ENCODE measurements around the gene OSBP2. TPM values are rescaled to one million over a fixed set of nuclear protein-coding genes. Genes with fewer than 3 reads are reported as not detected.

The OSBP2 gene
- total and polyA plus RNA-seq, 12 donors, result 0.84 to 20.1 (median 13.2) TPM

DNA sequence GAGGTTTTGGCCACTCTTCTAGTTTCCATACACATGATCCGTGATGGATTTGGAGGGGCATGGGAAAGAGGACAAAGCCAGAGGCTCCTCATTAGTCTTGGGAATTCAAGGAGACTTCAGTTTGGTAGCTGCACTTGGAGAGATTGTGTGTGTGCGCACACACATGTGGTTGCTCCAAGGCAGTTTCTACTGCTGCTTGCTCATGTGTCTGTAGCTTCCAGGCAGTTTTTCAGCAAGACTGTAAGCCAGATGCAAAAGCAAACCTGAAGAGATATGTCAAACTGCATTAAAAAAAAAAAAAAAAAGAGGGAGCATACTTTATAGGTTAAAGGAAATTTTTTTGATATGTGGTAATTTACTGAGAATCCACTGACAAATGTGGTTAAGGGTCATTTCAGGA is 95.7 kb downstream of the OSBP2 start:
- Histone ChIP-seq H3K27ac (no peak overlapping the region), H3K36me3 (no peaks in the 10 kb centered on the region), H3K4me3 (no peak overlapping the region), H3K4me1 (no peaks in the 10 kb centered on the region), H3K27me3 (no peaks in the 10 kb centered on the region), H3K9me3 (peaks cover 0 to 16% (median 0%) of the 10 kb centered on the region in 11 donors)
- DNase-seq (no peak), ATAC-seq (no peak)
- TF ChIP-seq, protein P1, sequence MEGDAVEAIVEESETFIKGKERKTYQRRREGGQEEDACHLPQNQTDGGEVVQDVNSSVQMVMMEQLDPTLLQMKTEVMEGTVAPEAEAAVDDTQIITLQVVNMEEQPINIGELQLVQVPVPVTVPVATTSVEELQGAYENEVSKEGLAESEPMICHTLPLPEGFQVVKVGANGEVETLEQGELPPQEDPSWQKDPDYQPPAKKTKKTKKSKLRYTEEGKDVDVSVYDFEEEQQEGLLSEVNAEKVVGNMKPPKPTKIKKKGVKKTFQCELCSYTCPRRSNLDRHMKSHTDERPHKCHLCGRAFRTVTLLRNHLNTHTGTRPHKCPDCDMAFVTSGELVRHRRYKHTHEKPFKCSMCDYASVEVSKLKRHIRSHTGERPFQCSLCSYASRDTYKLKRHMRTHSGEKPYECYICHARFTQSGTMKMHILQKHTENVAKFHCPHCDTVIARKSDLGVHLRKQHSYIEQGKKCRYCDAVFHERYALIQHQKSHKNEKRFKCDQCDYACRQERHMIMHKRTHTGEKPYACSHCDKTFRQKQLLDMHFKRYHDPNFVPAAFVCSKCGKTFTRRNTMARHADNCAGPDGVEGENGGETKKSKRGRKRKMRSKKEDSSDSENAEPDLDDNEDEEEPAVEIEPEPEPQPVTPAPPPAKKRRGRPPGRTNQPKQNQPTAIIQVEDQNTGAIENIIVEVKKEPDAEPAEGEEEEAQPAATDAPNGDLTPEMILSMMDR (IDR thresholded peaks at IDR 0.05), result no peak
- intact Hi-C loops (cut with DNase I), result no loop called here
- 80% methylated on average over 2 of the region's 2 CpGs for WGBS, 2 donors

- intact Hi-C loops (cut with DNase I), result no loop called here
- ATAC-seq, result no peak
These were observed 97.8 kb downstream of the OSBP2 start for GRCh38 chr22:30792456-30792855.

GRCh38 chr22:30795118-30795517 is 100.4 kb downstream of the OSBP2 start:
- Histone ChIP-seq H3K27me3 (peaks cover 0 to 11% (median 1%) of the 10 kb centered on the region in 7 donors), H3K4me1 (no peaks in the 10 kb centered on the region), H3K36me3 (no peaks in the 10 kb centered on the region), H3K9me3 (peaks cover 0 to 16% (median 0%) of the 10 kb centered on the region in 11 donors), H3K4me3 (no peak overlapping the region), H3K27ac (no peak overlapping the region)
- TF ChIP-seq, protein P1 (IDR thresholded peaks at IDR 0.05), result no peak
- ATAC-seq (no peak), DNase-seq (no peak)
- intact Hi-C loops (cut with DNase I), result no loop called here
- WGBS, 2 donors, result 69 to 73% methylated on average over 2 of the region's 2 CpGs

More at GRCh38 chr22:30792456-30792855, 97.8 kb downstream of the OSBP2 start:
- no peaks in the 10 kb centered on the region for H3K4me1 ChIP-seq
- H3K9me3 ChIP-seq, result peaks cover 0 to 16% (median 0%) of the 10 kb centered on the region in 11 donors
- TF ChIP-seq, protein P1 (IDR thresholded peaks at IDR 0.05), result no peak
- DNase-seq, result no peak
- WGBS, 2 donors, result 85 to 86% methylated on average over 4 of the region's 4 CpGs
- no peaks in the 10 kb centered on the region for H3K27me3 ChIP-seq
- H3K4me3 ChIP-seq, result no peak overlapping the region
- H3K36me3 ChIP-seq, result no peaks in the 10 kb centered on the region
- no peak overlapping the region for H3K27ac ChIP-seq

GRCh38 chr22:30801695-30802094 is 107.0 kb downstream of the OSBP2 start:
- no peak for ATAC-seq
- intact Hi-C loops (cut with DNase I), result loop anchor here in 1 of 10 donors (1.0 kb wide), 1 partner anchor 23 kb away; no protein-coding TSS in a partner anchor
- TF ChIP-seq, protein P1 (IDR thresholded peaks at IDR 0.05), result no peak
- Histone ChIP-seq H3K27me3 (peaks cover 0 to 48% (median 21%) of the 10 kb centered on the region in 7 donors), H3K4me3 (no peak overlapping the region), H3K4me1 (peaks cover 4 to 16% (median 13%) of the 10 kb centered on the region in 9 donors), H3K9me3 (no peaks in the 10 kb centered on the region), H3K27ac (no peak overlapping the region), H3K36me3 (no peaks in the 10 kb centered on the region)
- 82 to 86% methylated on average over 3 of the region's 3 CpGs for WGBS, 2 donors
- DNase-seq, result no peak
